Measurements from ENCODE around the gene LMCD1. TPM values are rescaled to one million over a fixed set of nuclear protein-coding genes. Genes with fewer than 3 reads are reported as not detected.

Gene LMCD1
- total RNA-seq, 2 experiments from 2014 or later, result 0.47 TPM; not detected in 1

DNA sequence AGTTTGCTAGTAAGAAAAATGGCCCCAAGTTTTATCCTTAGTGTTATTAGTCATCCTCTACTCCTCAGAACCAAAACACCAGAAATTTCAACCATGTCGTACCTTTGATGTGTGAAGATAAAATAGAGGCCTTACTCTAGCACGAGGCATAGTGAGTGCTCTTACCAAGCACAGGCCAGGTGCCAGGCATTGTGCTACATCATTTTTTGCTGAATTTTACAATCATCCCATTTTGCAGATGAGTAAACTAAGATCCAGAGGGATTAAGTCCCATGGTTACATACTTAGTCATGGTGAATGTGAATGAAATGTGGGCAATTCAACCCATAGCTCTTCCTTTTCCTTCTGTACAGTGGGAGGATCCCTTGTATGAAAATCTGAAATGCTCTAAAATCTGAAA, 15.2 kb downstream of the LMCD1 start:
- H4K20me1 ChIP-seq (ENCODE audit: insufficient read depth, low read length), result no peaks in the 10 kb centered on the region
- ChIA-PET CTCF (ENCODE audit: unreplicated experiment) (no interaction called here), POLR2A (no interaction called here)
- H3K4me2 ChIP-seq (ENCODE audit: low read length), result no peak overlapping the region
- no peak for DNase-seq (ENCODE audit: low spot score)
- no peaks in the 10 kb centered on the region for H3K79me2 ChIP-seq (ENCODE audit: insufficient read depth, low read depth, low read length)
- no peak overlapping the region for H3K27ac ChIP-seq (ENCODE audit: low read depth, low read length, poor library complexity, severe bottlenecking)
- no peaks in the 10 kb centered on the region for H3K9me2 ChIP-seq (ENCODE audit: insufficient read depth, low read length)
- H3K36me3 ChIP-seq (ENCODE audit: insufficient read depth, low read length), result no peaks in the 10 kb centered on the region
- H3K9me3 ChIP-seq (ENCODE audit: low read length), result no peaks in the 10 kb centered on the region
- TF ChIP-seq, protein P1, sequence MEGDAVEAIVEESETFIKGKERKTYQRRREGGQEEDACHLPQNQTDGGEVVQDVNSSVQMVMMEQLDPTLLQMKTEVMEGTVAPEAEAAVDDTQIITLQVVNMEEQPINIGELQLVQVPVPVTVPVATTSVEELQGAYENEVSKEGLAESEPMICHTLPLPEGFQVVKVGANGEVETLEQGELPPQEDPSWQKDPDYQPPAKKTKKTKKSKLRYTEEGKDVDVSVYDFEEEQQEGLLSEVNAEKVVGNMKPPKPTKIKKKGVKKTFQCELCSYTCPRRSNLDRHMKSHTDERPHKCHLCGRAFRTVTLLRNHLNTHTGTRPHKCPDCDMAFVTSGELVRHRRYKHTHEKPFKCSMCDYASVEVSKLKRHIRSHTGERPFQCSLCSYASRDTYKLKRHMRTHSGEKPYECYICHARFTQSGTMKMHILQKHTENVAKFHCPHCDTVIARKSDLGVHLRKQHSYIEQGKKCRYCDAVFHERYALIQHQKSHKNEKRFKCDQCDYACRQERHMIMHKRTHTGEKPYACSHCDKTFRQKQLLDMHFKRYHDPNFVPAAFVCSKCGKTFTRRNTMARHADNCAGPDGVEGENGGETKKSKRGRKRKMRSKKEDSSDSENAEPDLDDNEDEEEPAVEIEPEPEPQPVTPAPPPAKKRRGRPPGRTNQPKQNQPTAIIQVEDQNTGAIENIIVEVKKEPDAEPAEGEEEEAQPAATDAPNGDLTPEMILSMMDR (conservative IDR thresholded peaks at IDR 0.05; ENCODE audit: low read length), result no peak
- TF ChIP-seq EZH2phosphoT487 (IDR thresholded peaks at IDR 0.05; ENCODE audit: borderline replicate concordance, low read depth, low read length), result no peak
- no peak overlapping the region for H2AFZ ChIP-seq (ENCODE audit: low read length)
- H3K4me1 ChIP-seq (ENCODE audit: insufficient read depth, low read length, poor library complexity, severe bottlenecking), result no peaks in the 10 kb centered on the region
- no TSS peak for BruUV-seq (replicated peaks)
- no peak overlapping the region for H3K4me3 ChIP-seq (ENCODE audit: low read depth, low read length, poor library complexity, severe bottlenecking)
- intact Hi-C loops (cut with micrococcal nuclease; ENCODE audit: unreplicated experiment), result no loop called here

DNA sequence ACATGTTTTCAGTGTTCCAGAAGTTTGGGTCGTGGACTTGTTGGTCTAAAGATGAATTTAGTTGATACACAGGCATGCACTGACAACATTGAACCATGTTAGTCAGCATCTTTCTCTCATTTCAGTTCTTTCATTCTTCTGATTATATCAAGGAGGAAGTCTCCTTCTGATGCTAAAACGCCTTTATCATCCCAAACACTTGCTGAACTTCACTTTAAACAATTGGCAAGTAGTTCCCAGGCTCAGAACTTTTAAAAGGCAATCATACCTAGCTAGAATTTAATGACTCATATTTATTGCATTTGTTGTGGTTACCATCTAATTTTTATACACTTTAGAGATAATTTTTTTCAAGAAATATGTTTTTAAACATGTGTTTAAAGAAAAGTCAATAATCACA, 15.9 kb downstream of the LMCD1 start:
- no peak for TF ChIP-seq EZH2phosphoT487 (IDR thresholded peaks at IDR 0.05; ENCODE audit: borderline replicate concordance, low read depth, low read length)
- TF ChIP-seq, protein P1 (conservative IDR thresholded peaks at IDR 0.05; ENCODE audit: low read length), result no peak
- H3K4me1 ChIP-seq (ENCODE audit: insufficient read depth, low read length, poor library complexity, severe bottlenecking), result no peaks in the 10 kb centered on the region
- no peak overlapping the region for H3K27ac ChIP-seq (ENCODE audit: low read depth, low read length, poor library complexity, severe bottlenecking)
- DNase-seq (ENCODE audit: low spot score), result no peak
- H3K79me2 ChIP-seq (ENCODE audit: insufficient read depth, low read depth, low read length), result no peaks in the 10 kb centered on the region
- H3K9me3 ChIP-seq (ENCODE audit: low read length), result no peaks in the 10 kb centered on the region
- no peak overlapping the region for H3K4me2 ChIP-seq (ENCODE audit: low read length)
- CTCF ChIA-PET (ENCODE audit: unreplicated experiment), result no interaction called here
- no peaks in the 10 kb centered on the region for H3K9me2 ChIP-seq (ENCODE audit: insufficient read depth, low read length)
- BruUV-seq (replicated peaks), result no TSS peak
- no peaks in the 10 kb centered on the region for H3K36me3 ChIP-seq (ENCODE audit: insufficient read depth, low read length)
- no peak overlapping the region for H3K4me3 ChIP-seq (ENCODE audit: low read depth, low read length, poor library complexity, severe bottlenecking)
- intact Hi-C loops (cut with micrococcal nuclease; ENCODE audit: unreplicated experiment), result no loop called here
- no peak overlapping the region for H2AFZ ChIP-seq (ENCODE audit: low read length)
- POLR2A ChIA-PET, result no interaction called here
- no peaks in the 10 kb centered on the region for H4K20me1 ChIP-seq (ENCODE audit: insufficient read depth, low read length)

DNA sequence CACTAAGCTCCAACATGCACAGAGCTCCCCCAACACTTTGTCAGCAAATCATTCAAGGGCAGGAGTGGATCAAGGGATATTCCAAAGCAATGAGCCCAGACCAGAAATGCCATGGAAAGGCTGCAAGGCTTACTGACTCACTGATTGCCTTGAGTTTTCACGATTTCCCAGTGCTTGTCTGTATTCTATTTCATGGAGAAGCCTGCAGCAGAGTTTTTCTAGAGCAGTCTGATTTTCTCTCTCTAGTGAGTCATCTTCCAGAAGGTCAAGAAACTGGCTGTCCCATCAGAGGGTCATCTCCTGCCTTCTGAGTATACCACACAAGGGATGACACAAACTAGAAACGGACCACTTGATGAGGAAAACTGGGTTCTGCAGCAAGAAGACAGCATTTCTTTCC, 16.5 kb downstream of the LMCD1 start:
- H4K20me1 ChIP-seq (ENCODE audit: insufficient read depth, low read length), result no peaks in the 10 kb centered on the region
- intact Hi-C loops (cut with micrococcal nuclease; ENCODE audit: unreplicated experiment), result no loop called here
- H3K9me2 ChIP-seq (ENCODE audit: insufficient read depth, low read length), result no peaks in the 10 kb centered on the region
- no peak overlapping the region for H3K27ac ChIP-seq (ENCODE audit: low read depth, low read length, poor library complexity, severe bottlenecking)
- TF ChIP-seq, protein P1 (conservative IDR thresholded peaks at IDR 0.05; ENCODE audit: low read length), result no peak
- TF ChIP-seq EZH2phosphoT487 (IDR thresholded peaks at IDR 0.05; ENCODE audit: borderline replicate concordance, low read depth, low read length), result no peak
- H3K4me1 ChIP-seq (ENCODE audit: insufficient read depth, low read length, poor library complexity, severe bottlenecking), result no peaks in the 10 kb centered on the region
- CTCF ChIA-PET (ENCODE audit: unreplicated experiment), result no interaction called here
- BruUV-seq (replicated peaks), result no TSS peak
- no peaks in the 10 kb centered on the region for H3K36me3 ChIP-seq (ENCODE audit: insufficient read depth, low read length)
- DNase-seq (ENCODE audit: low spot score), result no peak
- H3K9me3 ChIP-seq (ENCODE audit: low read length), result no peaks in the 10 kb centered on the region
- POLR2A ChIA-PET, result no interaction called here
- H3K79me2 ChIP-seq (ENCODE audit: insufficient read depth, low read depth, low read length), result no peaks in the 10 kb centered on the region
- H3K4me2 ChIP-seq (ENCODE audit: low read length), result no peak overlapping the region
- H3K4me3 ChIP-seq (ENCODE audit: low read depth, low read length, poor library complexity, severe bottlenecking), result no peak overlapping the region
- H2AFZ ChIP-seq (ENCODE audit: low read length), result no peak overlapping the region
